Measurements from ENCODE around the gene KIF26A.

KIF26A gene

GRCh38 chr14:104119119-104119487, 19.3 kb upstream of the KIF26A start:
- H3K9me2 ChIP-seq (replicated peaks; ENCODE audit: insufficient read depth, low read length), result no peaks in the 10 kb centered on the region
- no peak overlapping the region for H3K27ac ChIP-seq (ENCODE audit: low read depth, low read length)
- no peaks in the 10 kb centered on the region for H3K27me3 ChIP-seq (ENCODE audit: low read length)
- H3K4me2 ChIP-seq (ENCODE audit: low read depth, low read length, poor library complexity, severe bottlenecking), result no peak overlapping the region
- H4K20me1 ChIP-seq (ENCODE audit: low read depth, low read length), result no peaks in the 10 kb centered on the region
- no peak overlapping the region for H3K4me3 ChIP-seq (ENCODE audit: insufficient read depth, low read length, poor library complexity, severe bottlenecking)
- no peak overlapping the region for H3K9ac ChIP-seq (ENCODE audit: low read length)
- no peak for TF ChIP-seq CTCF (IDR thresholded peaks at IDR 0.05; ENCODE audit: insufficient read depth, low read length, poor library complexity, severe bottlenecking)
- TF ChIP-seq EZH2phosphoT487 (conservative IDR thresholded peaks at IDR 0.05; ENCODE audit: low read length), result no peak
- no peaks in the 10 kb centered on the region for H3K36me3 ChIP-seq (ENCODE audit: low read length)
- no peak overlapping the region for H2AFZ ChIP-seq (ENCODE audit: low read depth, low read length, severe bottlenecking)
- no peaks in the 10 kb centered on the region for H3K9me3 ChIP-seq (ENCODE audit: insufficient read depth, low read length)
- H3F3A ChIP-seq (ENCODE audit: insufficient read depth), result no peaks in the 10 kb centered on the region
- H3K79me2 ChIP-seq (ENCODE audit: insufficient read depth, low read length), result no peaks in the 10 kb centered on the region

DNA sequence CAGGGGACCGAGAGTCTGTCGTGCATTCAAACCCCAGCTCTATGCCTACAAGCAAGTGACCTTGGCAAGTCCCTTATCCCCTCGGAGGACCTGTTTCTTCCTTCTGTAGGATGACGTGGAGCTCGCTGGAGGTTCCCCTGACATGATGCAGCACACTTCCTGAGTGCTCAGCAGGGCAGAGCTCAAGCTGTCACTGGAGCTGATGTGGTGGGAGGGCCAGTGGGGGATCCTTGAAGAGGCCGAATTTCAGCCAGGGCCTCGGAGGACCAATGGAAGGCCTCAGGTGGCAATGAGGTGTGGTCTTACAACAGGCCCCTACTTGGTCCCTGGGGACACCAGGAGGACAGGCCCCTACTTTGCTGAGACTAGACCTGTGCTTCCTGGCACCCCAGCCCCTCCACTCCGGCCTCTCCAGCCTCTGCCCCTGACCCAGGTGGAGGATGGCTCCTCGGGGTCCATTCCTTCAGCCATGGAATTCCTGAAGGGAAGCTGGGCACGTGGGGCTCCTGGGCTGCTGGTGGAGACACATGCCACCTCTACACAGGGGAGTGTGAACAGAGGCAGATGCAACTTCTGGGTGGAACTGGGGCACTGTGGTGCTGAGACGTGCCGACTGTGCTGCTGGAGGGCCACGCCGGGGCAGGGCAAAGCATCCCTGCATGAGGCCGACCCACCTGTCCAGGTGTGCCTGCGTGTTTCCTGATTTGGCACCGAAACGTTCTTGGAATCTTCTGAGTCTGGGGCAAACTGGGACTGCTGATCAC, 18.7 kb upstream of the KIF26A start:
- Histone ChIP-seq H3K79me2 (ENCODE audit: insufficient read depth, low read length) (no peaks in the 10 kb centered on the region), H3K4me3 (ENCODE audit: insufficient read depth, low read length, poor library complexity, severe bottlenecking) (no peak overlapping the region), H3K36me3 (ENCODE audit: low read length) (no peaks in the 10 kb centered on the region), H2AFZ (ENCODE audit: low read depth, low read length, severe bottlenecking) (no peak overlapping the region), H3K9me2 (replicated peaks; ENCODE audit: insufficient read depth, low read length) (no peaks in the 10 kb centered on the region), H4K20me1 (ENCODE audit: low read depth, low read length) (no peaks in the 10 kb centered on the region), H3K9ac (ENCODE audit: low read length) (no peak overlapping the region), H3K4me2 (ENCODE audit: low read depth, low read length, poor library complexity, severe bottlenecking) (no peak overlapping the region), H3F3A (ENCODE audit: insufficient read depth) (no peaks in the 10 kb centered on the region), H3K9me3 (ENCODE audit: insufficient read depth, low read length) (no peaks in the 10 kb centered on the region), H3K27me3 (ENCODE audit: low read length) (no peaks in the 10 kb centered on the region), H3K27ac (ENCODE audit: low read depth, low read length) (no peak overlapping the region)
- no peak for TF ChIP-seq CTCF (IDR thresholded peaks at IDR 0.05; ENCODE audit: insufficient read depth, low read length, poor library complexity, severe bottlenecking)
- no peak for TF ChIP-seq EZH2phosphoT487 (conservative IDR thresholded peaks at IDR 0.05; ENCODE audit: low read length)

- Histone ChIP-seq H3K27ac (ENCODE audit: low read depth, low read length) (no peak overlapping the region), H3K4me3 (ENCODE audit: insufficient read depth, low read length, poor library complexity, severe bottlenecking) (no peak overlapping the region), H3K36me3 (ENCODE audit: low read length) (no peaks in the 10 kb centered on the region), H3K9me3 (ENCODE audit: insufficient read depth, low read length) (no peaks in the 10 kb centered on the region), H3K9me2 (replicated peaks; ENCODE audit: insufficient read depth, low read length) (no peaks in the 10 kb centered on the region), H3K4me2 (ENCODE audit: low read depth, low read length, poor library complexity, severe bottlenecking) (no peak overlapping the region), H2AFZ (ENCODE audit: low read depth, low read length, severe bottlenecking) (no peak overlapping the region), H3F3A (ENCODE audit: insufficient read depth) (no peaks in the 10 kb centered on the region), H3K27me3 (ENCODE audit: low read length) (no peaks in the 10 kb centered on the region), H3K9ac (ENCODE audit: low read length) (no peak overlapping the region), H3K79me2 (ENCODE audit: insufficient read depth, low read length) (no peaks in the 10 kb centered on the region), H4K20me1 (ENCODE audit: low read depth, low read length) (no peaks in the 10 kb centered on the region)
- no peak for TF ChIP-seq CTCF (IDR thresholded peaks at IDR 0.05; ENCODE audit: insufficient read depth, low read length, poor library complexity, severe bottlenecking)
- no peak for TF ChIP-seq EZH2phosphoT487 (conservative IDR thresholded peaks at IDR 0.05; ENCODE audit: low read length)
Observed at GRCh38 chr14:104120281-104120741, 18.1 kb upstream of the KIF26A start.
